ENCODE data around the gene FOXO3.

The FOXO3 gene

GRCh38 chr6:108651340-108652227 is 90.9 kb downstream of the FOXO3 start:
- peak; percentile 85 for DNase-seq (ENCODE audit: low read depth)
- no peak for TF ChIP-seq CTCF (conservative IDR thresholded peaks at IDR 0.05; ENCODE audit: low read depth, low read length)
- H3K4me3 ChIP-seq (ENCODE audit: low read depth, low read length): no peak overlapping the region

DNA sequence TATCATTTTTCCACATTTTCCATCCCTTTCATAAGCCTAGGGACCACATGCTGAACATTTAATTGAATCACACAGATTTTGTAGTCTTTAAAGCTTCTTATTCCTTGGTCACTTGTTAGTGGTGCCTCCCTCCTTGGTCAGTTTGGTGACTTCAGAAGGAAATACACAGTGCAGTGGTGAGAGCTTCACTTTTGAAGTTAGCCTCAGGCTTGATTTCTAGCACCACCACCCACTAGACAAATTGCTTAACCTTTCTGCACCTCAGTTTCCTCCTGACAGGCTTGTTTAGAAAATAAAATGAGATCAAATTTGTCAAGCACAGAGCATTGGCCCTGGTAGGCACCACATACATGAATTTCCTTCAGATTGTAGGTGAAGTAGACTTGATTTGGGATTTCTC is 91.7 kb downstream of the FOXO3 start:
- no peak for DNase-seq (ENCODE audit: low read depth)
- no peak overlapping the region for H3K4me3 ChIP-seq (ENCODE audit: low read depth, low read length)
- no peak for TF ChIP-seq CTCF (conservative IDR thresholded peaks at IDR 0.05; ENCODE audit: low read depth, low read length)

DNA sequence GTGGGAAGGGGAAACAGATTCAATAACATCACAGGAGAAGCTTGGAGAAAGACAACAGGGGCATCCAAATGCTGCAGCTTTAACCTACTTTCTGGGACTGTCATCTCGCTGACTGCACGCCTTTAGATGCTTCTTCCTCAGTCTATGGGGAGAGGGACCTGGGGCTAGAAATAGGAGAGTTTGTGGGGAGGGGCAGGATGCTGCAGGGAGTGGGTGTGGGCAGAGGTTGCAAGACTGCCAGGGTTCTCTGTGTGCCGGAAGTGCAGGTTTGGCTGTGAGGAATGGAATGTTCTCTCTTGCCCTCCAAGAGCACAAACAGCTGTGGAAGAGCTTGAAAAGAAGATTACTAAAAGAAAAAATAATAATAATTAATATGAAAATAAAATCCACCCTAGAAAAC is 93.2 kb downstream of the FOXO3 start:
- DNase-seq (ENCODE audit: low read depth): peak; percentile 84
- no peak overlapping the region for H3K4me3 ChIP-seq (ENCODE audit: low read depth, low read length)
- TF ChIP-seq CTCF (conservative IDR thresholded peaks at IDR 0.05; ENCODE audit: low read depth, low read length): no peak

GRCh38 chr6:108654465-108655106 is 93.9 kb downstream of the FOXO3 start:
- no peak overlapping the region for H3K4me3 ChIP-seq (ENCODE audit: low read depth, low read length)
- peak; percentile 50 for DNase-seq (ENCODE audit: low read depth)

DNA sequence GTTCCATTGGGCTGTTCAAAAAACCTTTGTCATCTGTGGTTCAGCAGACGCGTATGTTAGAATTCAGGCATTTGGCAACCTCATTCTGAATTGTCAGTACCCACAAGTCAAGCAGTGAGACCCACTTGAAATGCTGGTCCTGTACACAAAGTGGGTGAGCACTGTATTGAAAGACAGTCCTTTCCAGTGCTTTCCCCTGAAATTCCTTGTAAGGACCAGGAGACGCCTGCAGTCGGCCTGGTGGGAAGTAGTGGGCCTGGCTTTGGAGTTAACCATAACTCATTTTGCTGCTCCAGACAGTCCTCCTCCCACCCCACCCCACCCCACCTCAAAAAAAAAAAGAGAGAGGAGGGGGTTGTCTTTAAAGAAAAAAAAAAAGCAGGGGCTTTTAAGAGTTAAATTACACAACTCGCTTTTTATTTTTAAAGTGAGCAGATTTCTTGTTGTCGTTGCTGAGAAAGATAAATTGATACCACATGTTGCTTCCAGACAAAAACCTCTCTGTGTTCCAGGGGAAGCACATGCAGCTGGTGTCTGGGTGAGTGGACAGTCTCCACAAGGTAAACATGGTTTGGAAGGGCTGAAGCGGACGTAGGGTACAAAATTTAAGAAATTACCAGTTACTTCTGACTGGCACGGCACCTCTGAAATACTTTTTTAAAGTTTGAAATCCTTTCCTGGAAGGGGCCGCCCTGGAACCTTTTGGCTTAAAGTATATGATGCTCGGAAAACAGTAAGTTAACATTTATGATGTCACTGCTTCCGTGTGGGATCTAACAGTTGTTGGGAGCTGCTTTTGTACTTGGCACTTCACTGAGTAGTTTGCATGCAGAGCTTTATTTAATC is 95.3 kb downstream of the FOXO3 start:
- peak overlapping the region; percentile 26 for H3K4me3 ChIP-seq (ENCODE audit: low read depth, low read length)
- peak; percentile 79 for DNase-seq (ENCODE audit: low read depth)
- TF ChIP-seq CTCF (conservative IDR thresholded peaks at IDR 0.05; ENCODE audit: low read depth, low read length): no peak

More at GRCh38 chr6:108654465-108655106, 93.9 kb downstream of the FOXO3 start:
- TF ChIP-seq CTCF (conservative IDR thresholded peaks at IDR 0.05; ENCODE audit: low read depth, low read length): no peak

DNA sequence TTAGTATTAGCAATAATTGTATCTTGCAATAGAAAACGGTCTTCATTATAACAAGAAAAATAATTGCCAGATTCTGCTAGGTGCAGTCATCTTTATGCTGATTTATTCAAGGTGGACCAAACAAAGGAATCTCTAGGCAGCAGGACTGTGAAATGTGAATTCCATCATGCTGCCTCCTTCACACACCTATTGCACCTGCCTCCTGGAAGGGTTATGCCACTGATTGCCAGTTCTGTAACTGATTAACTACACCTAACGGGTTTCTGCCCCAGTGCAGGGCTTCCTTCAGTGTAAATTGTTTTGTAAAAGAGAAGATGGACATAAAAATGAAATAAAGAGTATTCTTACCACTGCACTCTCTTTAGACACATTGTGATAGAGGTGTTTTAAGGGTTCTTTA is 96.1 kb downstream of the FOXO3 start:
- TF ChIP-seq CTCF (conservative IDR thresholded peaks at IDR 0.05; ENCODE audit: low read depth, low read length): no peak
- peak overlapping the region; percentile 26 for H3K4me3 ChIP-seq (ENCODE audit: low read depth, low read length)

More for the DNA sequence above, 96.1 kb downstream of the FOXO3 start:
- no peak for DNase-seq (ENCODE audit: low read depth)

Data from choroid plexus epithelial cell (primary cell).